Muscle of leg (tissue), 11 donors: ENCODE results near the gene LIPA. TPM values are rescaled to one million over a fixed set of nuclear protein-coding genes. Genes with fewer than 3 reads are reported as not detected.
"Not testable (repeated sequence)": the region's sequence is repeated elsewhere in the genome, so short reads cannot be mapped to it uniquely, and the experiment has no call there.

Source experiments
- DNase-seq: peaks from one replicate; pipeline ENCODE4 v3.0.0; 2013
- H3K27ac ChIP-seq: one replicate; pipeline ENCODE4 v1.5.1; 2013; ENCODE audit warnings: mild to moderate bottlenecking, low read length, control low read depth
- H3K27me3 ChIP-seq: one replicate; pipeline ENCODE4 v1.6.1; 2013; ENCODE audit warnings: low read length; ENCODE audit not compliant: control insufficient read depth, insufficient read depth
- H3K36me3 ChIP-seq: one replicate; pipeline ENCODE4 v1.6.1; 2013; ENCODE audit warnings: low read length; ENCODE audit not compliant: control insufficient read depth, insufficient read depth
- H3K4me1 ChIP-seq: one replicate; pipeline ENCODE4 v1.6.1; 2013; ENCODE audit warnings: low read length; ENCODE audit not compliant: control insufficient read depth, insufficient read depth
- H3K4me3 ChIP-seq: one replicate; pipeline ENCODE4 v1.5.1; 2013; ENCODE audit warnings: low read length, control low read depth
- H3K9me3 ChIP-seq: replicated peaks from 2 replicates; pipeline ENCODE4 v1.6.1; 2013; ENCODE audit warnings: low read depth, low read length; ENCODE audit not compliant: control insufficient read depth
- WGBS: methylation state at CpG from one replicate; pipeline ENCODE4 v1.1.5; 2013; ENCODE audit warnings: missing lambda C conversion rate; ENCODE audit not compliant: insufficient coverage; 5-methylcytosine and 5-hydroxymethylcytosine counted together
- polyA plus RNA-seq, 8 donors: library from polyadenylated mRNA; unstranded; fragments of 120-200 nt; gene quantifications; one replicate each; pipeline versions ENCODE4 v1.2.1 to v1.2.3, GENCODE V29; 2013; ENCODE audit warnings: inconsistent platforms in 1 of 8, low replicate concordance in 1 of 8; ENCODE audit not compliant: insufficient read length in 8 of 8, insufficient read depth in 1 of 8
- total RNA-seq: library from RNA; stranded (reverse); fragments of 120-200 nt; gene quantifications from one replicate; pipeline ENCODE4 v1.2.4, GENCODE V29; 2013

Gene LIPA
- total and polyA plus RNA-seq, 9 donors = 26.8 to 51.3 (median 34.0) TPM

GRCh38 chr10:89257581-89257980 is 6.0 kb upstream of the LIPA start:
- Histone ChIP-seq H3K27me3 (no peaks in the 10 kb centered on the region), H3K27ac (peak overlapping the region; percentile 52), H3K36me3 (no peaks in the 10 kb centered on the region), H3K4me3 (no peak overlapping the region), H3K9me3 (no peaks in the 10 kb centered on the region), H3K4me1 (peaks cover 9% of the 10 kb centered on the region)
- no CpG with 5 or more reads among the region's 2 CpGs for WGBS
- DNase-seq = peak; percentile 85

GRCh38 chr10:89256962-89257361 is 5.4 kb upstream of the LIPA start:
- no peaks in the 10 kb centered on the region for H3K9me3 ChIP-seq
- no peaks in the 10 kb centered on the region for H3K36me3 ChIP-seq
- WGBS = 38% methylated on average over 1 of the region's 1 CpG
- DNase-seq = peak; percentile 62
- no peak overlapping the region for H3K4me3 ChIP-seq
- H3K27me3 ChIP-seq = no peaks in the 10 kb centered on the region
- H3K4me1 ChIP-seq = peaks cover 7% of the 10 kb centered on the region
- peak overlapping the region; percentile 49 for H3K27ac ChIP-seq

- H3K4me3 ChIP-seq = no peak overlapping the region
- 27% methylated on average over 2 of the region's 3 CpGs for WGBS
- DNase-seq = no peak
- H3K27me3 ChIP-seq = no peaks in the 10 kb centered on the region
- peak overlapping the region; percentile 49 for H3K27ac ChIP-seq
- H3K9me3 ChIP-seq = no peaks in the 10 kb centered on the region
- H3K4me1 ChIP-seq = peaks cover 7% of the 10 kb centered on the region
- no peaks in the 10 kb centered on the region for H3K36me3 ChIP-seq
Measured at GRCh38 chr10:89256340-89256739, 4.8 kb upstream of the LIPA start.

DNA sequence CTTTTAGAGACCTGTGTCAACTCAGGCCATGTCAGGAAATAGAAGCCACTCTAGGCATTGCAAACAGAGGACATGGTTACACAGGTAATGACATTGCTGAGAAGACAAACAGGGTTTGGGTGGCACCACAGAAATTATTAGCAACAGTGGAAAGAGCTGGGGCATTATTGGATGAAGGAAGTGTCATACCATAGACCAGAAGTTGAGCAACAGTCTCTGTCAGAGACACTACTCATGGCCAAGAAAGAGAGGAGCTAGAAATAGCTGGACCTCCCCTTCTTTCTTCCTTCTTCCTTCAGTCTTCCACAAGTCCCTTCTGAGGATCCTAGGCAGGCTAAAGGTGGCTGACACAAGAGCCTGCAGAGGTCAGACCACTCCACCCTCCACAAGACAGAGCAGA is 4.2 kb upstream of the LIPA start:
- no peak for DNase-seq
- H3K27ac ChIP-seq = no peak overlapping the region
- peaks cover 10% of the 10 kb centered on the region for H3K4me1 ChIP-seq
- H3K27me3 ChIP-seq = no peaks in the 10 kb centered on the region
- H3K4me3 ChIP-seq = no peak overlapping the region
- no peaks in the 10 kb centered on the region for H3K36me3 ChIP-seq
- no peaks in the 10 kb centered on the region for H3K9me3 ChIP-seq

GRCh38 chr10:89255091-89255579 is 3.6 kb upstream of the LIPA start:
- not testable (repeated sequence) for H3K27me3 ChIP-seq, H3K4me3 ChIP-seq, H3K27ac ChIP-seq, H3K9me3 ChIP-seq, H3K36me3 ChIP-seq, DNase-seq, H3K4me1 ChIP-seq
- no CpG with 5 or more reads among the region's 2 CpGs for WGBS

DNA sequence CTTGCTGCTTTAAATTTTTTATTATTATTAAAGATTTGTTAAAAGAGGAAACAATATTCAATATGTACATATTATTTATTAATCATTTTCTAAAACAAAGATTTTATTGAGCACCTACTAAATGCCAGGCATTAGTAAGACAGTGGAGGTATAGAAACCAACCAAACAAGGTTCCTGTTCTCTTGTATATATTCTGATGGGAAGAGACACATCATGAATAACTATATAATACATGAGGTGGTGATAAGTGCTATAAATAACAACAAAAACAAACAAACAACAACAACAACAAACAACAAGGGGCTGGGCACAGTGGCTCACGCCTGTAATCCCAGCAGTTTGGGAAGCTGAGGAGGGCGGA is 630 bp upstream of the LIPA start:
- no peak overlapping the region for H3K27ac ChIP-seq
- no CpG with 5 or more reads among the region's 2 CpGs for WGBS
- H3K4me1 ChIP-seq = peaks cover 7% of the 10 kb centered on the region
- no peaks in the 10 kb centered on the region for H3K36me3 ChIP-seq
- no peaks in the 10 kb centered on the region for H3K27me3 ChIP-seq
- H3K4me3 ChIP-seq = peak overlapping the region; percentile 95
- H3K9me3 ChIP-seq = no peaks in the 10 kb centered on the region
- no peak for DNase-seq

DNA sequence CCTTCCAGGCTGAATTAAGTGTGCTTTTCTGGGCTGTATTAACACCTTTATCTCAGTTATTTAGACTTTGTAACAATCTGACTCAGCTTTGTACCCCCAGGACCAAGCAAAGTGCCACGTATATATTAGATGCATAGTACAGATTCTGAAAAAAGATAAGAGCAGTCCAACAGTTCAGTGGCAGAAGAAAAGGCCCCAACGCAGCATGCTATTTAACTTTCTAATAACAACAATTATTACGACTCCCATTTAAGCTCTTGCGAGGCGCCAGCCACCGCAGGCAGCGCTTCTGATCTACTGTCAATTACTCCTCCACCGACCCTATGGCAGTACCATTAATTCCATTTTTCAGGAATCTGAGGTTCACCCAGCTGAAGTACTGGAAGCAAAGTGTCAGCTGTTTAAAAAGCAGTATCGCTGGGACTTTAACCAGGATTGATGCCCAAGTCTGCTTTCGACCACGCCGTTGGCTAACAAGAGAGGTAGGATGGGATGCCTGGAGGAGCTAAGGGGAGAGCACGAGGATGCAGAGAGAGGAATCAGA is 638 bp downstream of the LIPA start:
- Histone ChIP-seq H3K4me3 (peak overlapping the region; percentile 95), H3K36me3 (no peaks in the 10 kb centered on the region), H3K9me3 (no peaks in the 10 kb centered on the region), H3K27me3 (no peaks in the 10 kb centered on the region), H3K4me1 (peaks cover 6% of the 10 kb centered on the region), H3K27ac (no peak overlapping the region)
- WGBS = 33% methylated on average over 12 of the region's 13 CpGs
- DNase-seq = no peak

GRCh38 chr10:89248990-89249389 is 2.6 kb downstream of the LIPA start:
- peaks cover 5% of the 10 kb centered on the region for H3K4me1 ChIP-seq
- no peak overlapping the region for H3K4me3 ChIP-seq
- H3K27me3 ChIP-seq = no peaks in the 10 kb centered on the region
- no peaks in the 10 kb centered on the region for H3K9me3 ChIP-seq
- no peaks in the 10 kb centered on the region for H3K36me3 ChIP-seq
- no peak overlapping the region for H3K27ac ChIP-seq
- DNase-seq = no peak
- WGBS = no CpG with 5 or more reads among the region's 3 CpGs

GRCh38 chr10:89247623-89248022 is 4.0 kb downstream of the LIPA start:
- not testable (repeated sequence) for H3K27ac ChIP-seq, H3K9me3 ChIP-seq, DNase-seq, H3K36me3 ChIP-seq, H3K4me1 ChIP-seq, H3K4me3 ChIP-seq, H3K27me3 ChIP-seq
- WGBS = 100% methylated on average over 1 of the region's 2 CpGs

DNA sequence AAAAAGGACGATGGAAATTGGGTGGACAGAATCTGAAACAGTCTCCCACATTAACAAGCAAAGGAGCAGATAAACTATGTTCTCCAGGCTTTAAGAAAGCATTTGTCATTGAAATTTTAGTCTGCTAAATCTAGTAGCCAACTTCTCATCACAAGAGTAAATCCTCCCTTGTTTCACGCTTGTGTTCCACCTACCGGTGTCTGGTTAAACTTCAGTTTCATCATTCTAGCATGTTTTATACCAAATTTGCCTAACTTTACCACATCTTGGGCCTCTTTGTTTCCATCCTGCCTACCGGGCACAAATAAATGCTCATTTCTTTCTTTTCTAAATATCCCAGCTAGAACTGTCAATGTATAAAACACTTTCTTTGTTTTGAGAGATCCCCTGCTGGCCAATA is 5.8 kb downstream of the LIPA start:
- Histone ChIP-seq H3K36me3 (peaks cover 3% of the 10 kb centered on the region), H3K27ac (no peak overlapping the region), H3K9me3 (no peaks in the 10 kb centered on the region), H3K4me1 (peaks cover 7% of the 10 kb centered on the region), H3K27me3 (no peaks in the 10 kb centered on the region), H3K4me3 (no peak overlapping the region)
- DNase-seq = no peak
- 65% methylated on average over 2 of the region's 4 CpGs for WGBS
